Activated naive CD4-positive, alpha-beta T cell treated with Interleukin-2 at 50 U/mL for 16 hours (primary cell): ENCODE results near the gene CEP19.

Source experiments
- DNase-seq: peaks from one replicate; pipeline ENCODE4 v3.0.0-alpha.2; 2020

The CEP19 gene

GRCh38 chr3:196662711-196663571, 49.1 kb downstream of the CEP19 start:
- DNase-seq = no peak

GRCh38 chr3:196662033-196662432, 50.0 kb downstream of the CEP19 start:
- no peak for DNase-seq

GRCh38 chr3:196661400-196661799, 50.6 kb downstream of the CEP19 start:
- no peak for DNase-seq

- DNase-seq = no peak
Observed at GRCh38 chr3:196660381-196661166, 51.5 kb downstream of the CEP19 start.

- DNase-seq = no peak
Observed at GRCh38 chr3:196659901-196660351, 52.1 kb downstream of the CEP19 start.
